SJCRH30 (cell line): ENCODE data around the gene EEF1AKMT1. TPM values are rescaled to one million over a fixed set of nuclear protein-coding genes. Genes with fewer than 3 reads are reported as not detected.

Experiments used
- DNase-seq, 2 experiments: peaks; one replicate each; pipeline ENCODE4 v3.0.0-alpha.2; 2015 to 2020
- H3K27ac ChIP-seq: fragments of 250-450 bp; sonication (Bioruptor Pico); 2 replicates; pipeline ENCODE4 v1.5.1; 2020; ENCODE audit warnings: mild to moderate bottlenecking, moderate library complexity
- H3K27me3 ChIP-seq: fragments of 250-450 bp; sonication (Bioruptor Pico); 2 replicates; pipeline ENCODE4 v1.5.1; 2020; ENCODE audit warnings: mild to moderate bottlenecking, moderate library complexity
- H3K36me3 ChIP-seq: fragments of 250-450 bp; sonication (Bioruptor Pico); 2 replicates; pipeline ENCODE4 v1.5.1; 2020; ENCODE audit warnings: mild to moderate bottlenecking, moderate library complexity
- H3K4me1 ChIP-seq: fragments of 250-450 bp; sonication (Bioruptor Pico); 2 replicates; pipeline ENCODE4 v1.5.1; 2020; ENCODE audit warnings: mild to moderate bottlenecking, moderate library complexity
- H3K4me3 ChIP-seq: fragments of 250-450 bp; sonication (Bioruptor Pico); 2 replicates; pipeline ENCODE4 v1.5.1; 2020; ENCODE audit warnings: mild to moderate bottlenecking, moderate library complexity
- H3K9me3 ChIP-seq: fragments of 250-450 bp; sonication (Bioruptor Pico); replicated peaks from 2 replicates; pipeline ENCODE4 v1.5.1; 2020; ENCODE audit warnings: mild to moderate bottlenecking, moderate library complexity
- total RNA-seq: library from RNA; depleted of rRNA; stranded (reverse); fragments of >200 nt; shearing (Covaris generic); gene quantifications from 2 replicates; pipeline ENCODE4 v1.2.3, GENCODE V29; 2014

EEF1AKMT1 gene
- total RNA-seq, 1 experiment from 2014 or later: 4.8 TPM

DNA sequence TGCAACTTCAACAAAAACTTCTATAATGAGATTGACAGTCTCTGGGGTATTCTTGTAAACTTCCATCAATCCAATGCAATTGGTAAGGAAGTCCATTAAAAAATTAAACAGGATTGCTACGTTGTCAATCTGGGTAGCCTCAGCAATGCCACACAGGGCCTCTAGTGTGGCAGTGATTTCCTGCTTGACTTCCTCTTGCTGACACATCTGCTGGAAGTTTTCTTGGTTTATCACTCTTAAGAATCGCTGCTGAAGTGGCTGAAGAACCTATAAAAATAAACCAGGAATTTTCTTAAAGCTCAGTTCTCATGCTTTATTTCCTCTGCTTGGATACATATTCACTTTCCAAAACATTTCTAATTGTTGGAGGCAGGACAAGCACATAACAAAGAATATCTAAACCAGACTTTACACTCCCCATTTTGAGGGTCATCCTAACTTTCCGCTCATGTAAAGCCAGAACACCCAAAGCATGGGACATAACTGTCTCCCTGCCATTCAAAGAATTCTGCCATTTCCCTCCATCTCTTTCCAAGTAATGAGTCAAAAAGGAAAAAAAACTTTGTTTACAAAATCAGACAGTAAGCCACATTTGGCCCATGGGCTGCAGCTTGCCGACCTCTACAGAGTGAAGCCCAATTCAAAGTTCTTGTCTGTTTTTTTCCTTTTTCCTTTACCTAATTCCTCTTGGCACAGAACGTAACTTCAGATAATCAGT is 23.2 kb upstream of the EEF1AKMT1 start:
- no peak overlapping the region for H3K27ac ChIP-seq
- H3K4me1 ChIP-seq: no peaks in the 10 kb centered on the region
- no peaks in the 10 kb centered on the region for H3K27me3 ChIP-seq
- peaks cover 64% of the 10 kb centered on the region for H3K36me3 ChIP-seq
- H3K9me3 ChIP-seq: no peaks in the 10 kb centered on the region
- H3K4me3 ChIP-seq: no peak overlapping the region
- no peak for DNase-seq

DNA sequence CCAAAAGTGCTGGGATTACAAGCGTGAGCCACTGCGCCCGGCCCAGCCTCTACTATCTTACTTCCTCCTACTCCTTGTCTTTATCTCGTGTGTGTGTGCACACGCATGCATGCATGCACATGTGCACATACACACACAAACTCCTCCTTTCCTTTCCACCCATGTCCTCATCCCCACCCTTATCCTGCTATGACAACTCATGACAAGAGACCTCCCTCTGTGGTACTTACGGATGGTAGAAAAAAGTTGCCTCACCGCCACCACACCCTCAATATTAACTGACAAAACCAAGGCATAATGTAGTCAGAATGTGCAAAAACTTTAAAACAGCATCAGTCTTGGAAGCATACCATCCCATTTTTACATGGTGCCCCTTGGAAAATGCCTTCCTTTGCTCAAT is 15.9 kb upstream of the EEF1AKMT1 start:
- Histone ChIP-seq H3K27ac (no peak overlapping the region), H3K9me3 (no peaks in the 10 kb centered on the region), H3K36me3 (peaks cover 49% of the 10 kb centered on the region), H3K27me3 (no peaks in the 10 kb centered on the region), H3K4me3 (no peak overlapping the region), H3K4me1 (no peaks in the 10 kb centered on the region)
- DNase-seq: no peak

DNA sequence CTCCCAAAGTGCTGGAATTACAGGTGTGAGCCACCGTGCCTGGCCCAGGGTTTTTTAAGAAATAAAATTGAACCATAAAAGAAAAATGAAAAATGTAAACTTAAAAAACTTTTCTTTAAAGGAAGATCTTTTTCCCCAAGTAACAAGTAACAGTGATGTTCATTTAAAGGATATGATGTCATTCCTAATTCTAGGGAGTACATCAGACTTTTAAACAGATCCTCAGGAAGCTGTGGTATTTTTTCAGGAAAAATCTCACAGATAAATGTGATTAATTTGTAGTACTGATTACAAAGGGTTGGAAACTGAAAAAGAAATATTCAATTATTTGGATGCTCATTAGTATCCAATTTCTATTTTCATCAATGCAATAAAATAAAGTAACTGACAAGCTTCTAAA is 14.6 kb upstream of the EEF1AKMT1 start:
- Histone ChIP-seq H3K9me3 (no peaks in the 10 kb centered on the region), H3K4me1 (no peaks in the 10 kb centered on the region), H3K36me3 (peaks cover 38% of the 10 kb centered on the region), H3K4me3 (no peak overlapping the region), H3K27me3 (no peaks in the 10 kb centered on the region), H3K27ac (no peak overlapping the region)
- no peak for DNase-seq

DNA sequence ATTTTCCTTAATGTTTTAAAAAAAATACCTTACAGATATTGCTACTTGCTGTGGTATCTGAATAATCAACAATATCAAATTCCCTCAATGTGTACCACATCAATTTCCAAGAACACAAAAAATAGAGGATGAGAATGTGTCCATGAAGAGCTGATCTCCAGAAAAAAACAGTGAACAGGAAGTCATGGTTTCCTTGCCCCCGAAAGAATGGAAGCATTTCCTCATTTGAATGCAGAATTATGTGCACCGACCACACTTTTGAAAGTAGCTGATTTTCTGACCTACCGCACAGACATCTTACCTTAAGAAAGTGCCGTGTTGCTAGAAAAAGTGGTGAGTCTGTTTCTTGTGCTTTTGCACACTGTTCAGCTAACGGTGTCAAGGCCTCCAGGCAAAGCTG is 13.4 kb upstream of the EEF1AKMT1 start:
- H3K36me3 ChIP-seq: peaks cover 35% of the 10 kb centered on the region
- H3K4me1 ChIP-seq: no peaks in the 10 kb centered on the region
- DNase-seq: no peak
- H3K27me3 ChIP-seq: no peaks in the 10 kb centered on the region
- H3K27ac ChIP-seq: no peak overlapping the region
- no peak overlapping the region for H3K4me3 ChIP-seq
- no peaks in the 10 kb centered on the region for H3K9me3 ChIP-seq

DNA sequence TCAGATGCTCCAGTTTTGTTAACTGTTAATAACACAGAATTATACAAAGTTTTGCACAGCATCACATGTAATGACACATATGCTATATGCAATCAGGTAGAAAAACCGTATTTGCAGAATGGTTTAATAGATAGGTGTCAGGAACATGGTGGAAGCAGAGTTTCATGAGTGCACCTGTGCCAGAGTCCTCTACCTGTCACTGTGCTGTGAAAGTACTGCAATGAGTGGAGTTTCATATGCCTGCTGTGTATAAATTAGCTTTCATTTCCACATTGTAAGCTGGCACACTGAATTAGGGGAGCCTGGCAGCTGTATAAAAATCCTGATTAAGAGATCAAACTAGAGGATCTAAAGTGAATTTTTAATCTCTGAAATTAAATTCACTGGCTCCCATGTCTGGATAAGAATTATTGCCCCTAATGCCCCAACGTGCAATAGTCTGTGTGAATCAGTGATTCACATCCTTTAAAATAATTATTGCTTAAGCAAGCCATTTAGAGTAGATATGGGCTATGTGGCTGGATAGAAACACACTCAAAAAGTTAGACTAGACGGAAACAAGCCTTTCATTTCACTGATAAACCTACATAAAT is 8.5 kb upstream of the EEF1AKMT1 start:
- H3K4me3 ChIP-seq: no peak overlapping the region
- peaks cover 16% of the 10 kb centered on the region for H3K36me3 ChIP-seq
- no peaks in the 10 kb centered on the region for H3K9me3 ChIP-seq
- no peak overlapping the region for H3K27ac ChIP-seq
- no peaks in the 10 kb centered on the region for H3K27me3 ChIP-seq
- H3K4me1 ChIP-seq: no peaks in the 10 kb centered on the region
- DNase-seq: no peak

DNA sequence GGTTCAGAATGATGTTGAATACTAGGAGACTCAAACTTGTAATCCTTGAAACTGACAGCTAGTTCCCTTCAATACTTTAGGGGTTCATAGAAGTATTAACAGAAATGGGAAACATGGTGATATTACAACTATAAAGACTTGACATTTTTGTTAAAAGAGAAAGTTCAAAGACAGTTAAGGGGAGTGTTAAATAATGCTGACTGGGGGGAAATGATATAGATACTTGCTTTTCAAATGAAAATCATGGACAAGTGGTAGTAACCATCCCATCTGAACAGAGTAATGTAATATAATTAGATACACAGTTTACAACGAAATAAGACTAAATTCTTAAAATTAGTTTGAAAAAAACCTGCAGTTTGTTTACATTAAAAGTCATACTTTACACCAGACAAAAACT is 6.6 kb upstream of the EEF1AKMT1 start:
- peaks cover 11% of the 10 kb centered on the region for H3K36me3 ChIP-seq
- no peaks in the 10 kb centered on the region for H3K4me1 ChIP-seq
- H3K27me3 ChIP-seq: no peaks in the 10 kb centered on the region
- H3K9me3 ChIP-seq: no peaks in the 10 kb centered on the region
- no peak overlapping the region for H3K27ac ChIP-seq
- DNase-seq: no peak
- no peak overlapping the region for H3K4me3 ChIP-seq

DNA sequence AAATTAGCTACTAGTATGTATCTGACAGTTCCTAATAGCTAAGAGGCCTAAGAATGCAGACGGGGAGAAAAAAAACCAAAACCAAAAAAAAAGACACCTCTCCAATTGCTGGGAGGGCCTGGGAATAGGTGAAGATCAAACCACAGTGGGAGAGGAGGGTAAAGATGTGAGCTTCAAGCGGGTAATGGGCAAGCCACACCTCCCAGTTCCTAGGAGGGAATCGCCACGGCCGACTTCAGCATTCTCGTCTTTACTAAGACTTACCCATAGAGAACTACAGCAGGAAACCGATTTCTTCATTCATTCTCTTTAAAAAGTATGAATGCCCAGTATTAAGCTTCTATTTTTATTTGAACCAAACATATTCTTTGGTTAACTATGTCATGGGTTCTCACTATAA is 5.6 kb upstream of the EEF1AKMT1 start:
- H3K9me3 ChIP-seq: no peaks in the 10 kb centered on the region
- no peak for DNase-seq

DNA sequence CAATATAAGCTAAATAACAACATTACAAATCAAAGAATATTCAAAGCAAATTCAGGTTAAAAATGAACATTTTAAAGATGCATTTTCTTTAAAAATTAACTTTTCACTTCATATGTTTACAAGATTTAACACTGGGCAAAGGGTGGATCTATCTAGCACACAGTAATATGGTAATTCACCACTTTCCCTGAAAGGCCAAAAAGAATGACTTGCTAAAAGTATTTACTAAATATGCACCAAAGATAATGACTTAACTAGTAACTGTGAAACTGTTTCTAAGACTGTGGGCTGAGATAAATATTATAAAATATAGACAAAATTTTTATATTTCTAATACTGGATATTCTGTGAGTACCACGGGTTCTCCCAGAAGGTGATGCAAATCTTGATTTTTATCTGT is 4.5 kb upstream of the EEF1AKMT1 start:
- Histone ChIP-seq H3K9me3 (no peaks in the 10 kb centered on the region), H3K27me3 (no peaks in the 10 kb centered on the region), H3K36me3 (peaks cover 11% of the 10 kb centered on the region), H3K4me3 (no peak overlapping the region), H3K4me1 (no peaks in the 10 kb centered on the region), H3K27ac (no peak overlapping the region)
- DNase-seq: no peak

More for the DNA sequence above, 5.6 kb upstream of the EEF1AKMT1 start:
- H3K4me3 ChIP-seq: no peak overlapping the region
- no peaks in the 10 kb centered on the region for H3K4me1 ChIP-seq
- no peaks in the 10 kb centered on the region for H3K27me3 ChIP-seq
- H3K36me3 ChIP-seq: peaks cover 11% of the 10 kb centered on the region
- H3K27ac ChIP-seq: no peak overlapping the region

DNA sequence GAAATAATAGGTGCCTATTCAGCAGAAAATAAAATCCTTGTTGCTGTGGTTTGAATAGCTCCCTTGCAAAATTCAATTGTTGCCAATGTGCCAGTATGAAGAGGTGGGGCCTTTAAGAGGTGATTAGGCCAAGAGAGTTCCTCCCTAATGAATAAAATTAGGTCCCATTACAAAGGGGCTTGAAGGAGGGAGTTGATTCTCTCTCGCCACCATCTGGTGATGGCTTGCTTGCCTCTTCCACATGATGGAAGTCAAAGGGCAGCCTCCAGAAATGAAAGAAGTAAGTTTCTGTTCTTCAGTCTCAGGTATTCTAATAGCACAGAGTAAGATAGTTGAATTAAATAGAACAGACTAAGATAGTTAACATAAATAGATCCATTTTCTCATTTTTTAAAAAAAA is 3.0 kb upstream of the EEF1AKMT1 start:
- H3K36me3 ChIP-seq: peaks cover 9% of the 10 kb centered on the region
- H3K4me3 ChIP-seq: no peak overlapping the region
- H3K9me3 ChIP-seq: no peaks in the 10 kb centered on the region
- H3K4me1 ChIP-seq: no peaks in the 10 kb centered on the region
- no peak overlapping the region for H3K27ac ChIP-seq
- no peak for DNase-seq
- no peaks in the 10 kb centered on the region for H3K27me3 ChIP-seq

DNA sequence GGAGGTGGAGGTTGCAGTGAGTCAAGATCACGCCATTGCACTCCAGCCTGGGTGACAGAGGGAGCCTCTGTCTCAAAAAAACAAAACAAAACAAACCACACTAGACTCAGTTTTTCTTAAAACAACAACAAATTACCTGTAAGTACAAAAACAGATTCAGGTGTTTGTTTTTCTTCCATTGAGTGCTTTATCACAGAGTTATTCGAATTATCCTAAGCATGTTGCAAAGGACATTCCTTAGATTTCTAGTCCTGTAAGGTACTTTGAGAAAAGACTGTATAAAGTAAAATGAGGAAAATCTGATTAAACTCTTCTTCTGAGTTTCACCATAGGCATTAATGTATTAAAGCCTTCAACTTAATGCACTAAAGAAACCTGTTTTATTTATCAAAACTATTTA is 2.2 kb upstream of the EEF1AKMT1 start:
- Histone ChIP-seq H3K9me3 (no peaks in the 10 kb centered on the region), H3K36me3 (peaks cover 6% of the 10 kb centered on the region), H3K4me1 (no peaks in the 10 kb centered on the region), H3K4me3 (no peak overlapping the region), H3K27me3 (no peaks in the 10 kb centered on the region), H3K27ac (no peak overlapping the region)
- no peak for DNase-seq

DNA sequence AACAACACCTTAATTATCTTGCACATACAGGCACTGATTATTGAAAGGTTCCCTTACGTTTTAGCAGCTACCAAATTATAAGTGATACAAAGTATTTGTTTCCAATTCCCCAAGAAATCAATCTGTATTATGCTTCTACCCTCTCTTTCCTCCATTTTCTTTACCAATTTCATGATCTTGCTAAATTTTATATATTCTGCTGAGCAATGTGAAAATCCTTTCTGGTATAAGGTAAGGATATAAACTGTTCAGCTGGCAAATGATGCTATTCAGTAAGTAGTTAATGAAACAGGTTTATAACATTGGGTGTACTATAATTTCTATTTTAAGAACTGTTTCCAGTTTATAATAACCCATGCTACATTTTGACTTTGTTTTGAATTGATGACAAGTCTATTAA is 985 bp upstream of the EEF1AKMT1 start:
- Histone ChIP-seq H3K4me1 (no peaks in the 10 kb centered on the region), H3K27ac (no peak overlapping the region), H3K4me3 (no peak overlapping the region), H3K36me3 (peaks cover 6% of the 10 kb centered on the region), H3K27me3 (no peaks in the 10 kb centered on the region), H3K9me3 (0 out of 2 replicates have a peak, but pooled peaks cover 2% of the 10 kb centered on the region)
- no peak for DNase-seq

DNA sequence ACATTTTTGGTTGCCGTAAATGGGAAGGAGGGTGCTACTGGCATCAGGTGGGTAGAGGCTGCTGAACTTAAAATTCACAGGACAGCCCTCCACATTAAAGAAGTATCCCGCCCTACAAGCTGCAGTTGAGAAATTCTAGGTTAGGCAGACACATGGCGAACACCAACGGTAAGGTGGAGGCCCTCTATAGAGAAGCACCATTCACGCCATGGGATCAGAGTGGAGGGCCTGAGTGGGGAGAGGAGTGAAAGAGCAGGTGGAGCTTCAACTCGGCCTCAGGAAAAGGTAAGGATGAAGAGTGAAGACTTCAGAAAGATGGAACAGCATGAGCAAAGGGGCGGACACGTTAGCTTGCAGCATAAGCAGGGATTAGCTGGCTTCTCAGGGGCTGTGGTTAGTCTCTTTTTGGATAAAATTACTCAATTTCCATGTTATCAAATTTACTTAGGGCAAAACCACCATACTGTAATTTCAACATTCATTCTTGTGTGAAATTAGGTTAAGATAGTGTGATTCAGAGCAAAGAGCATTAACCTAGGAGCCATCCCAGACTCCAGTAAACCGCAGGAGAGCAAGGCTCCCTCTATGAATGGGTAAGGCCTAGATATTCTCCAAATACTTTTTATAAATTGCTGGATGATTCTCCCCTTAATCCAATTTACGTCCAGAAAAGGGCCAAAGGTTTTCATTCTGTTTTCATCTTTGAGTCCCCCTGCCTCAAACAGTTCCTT is 1.2 kb downstream of the EEF1AKMT1 start:
- Histone ChIP-seq H3K4me1 (no peaks in the 10 kb centered on the region), H3K27ac (peak overlapping the region; percentile 87), H3K36me3 (peaks cover 6% of the 10 kb centered on the region), H3K27me3 (no peaks in the 10 kb centered on the region), H3K4me3 (peak overlapping the region; percentile 66), H3K9me3 (0 out of 2 replicates have a peak, but pooled peaks cover 2% of the 10 kb centered on the region)
- no peak for DNase-seq

DNA sequence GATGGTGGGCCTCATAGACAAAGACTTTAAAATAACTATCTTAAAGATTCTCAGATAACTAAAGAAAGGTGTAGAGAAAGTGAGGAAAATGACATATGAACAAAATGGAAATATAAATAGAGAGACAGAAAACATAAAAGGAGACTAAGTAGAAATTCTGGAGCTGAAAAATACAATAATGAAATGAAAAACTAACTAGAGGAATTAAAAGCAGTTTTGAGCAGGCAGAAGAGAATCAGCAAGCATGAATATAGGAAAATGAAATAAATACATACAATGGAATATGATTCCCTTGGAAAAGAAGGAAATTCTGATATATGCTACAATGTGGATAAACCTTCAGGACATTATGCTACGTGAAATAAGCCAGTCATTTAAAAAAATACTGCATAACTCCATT is 3.9 kb downstream of the EEF1AKMT1 start:
- no peak for DNase-seq
- 0 out of 2 replicates have a peak, but pooled peaks cover 2% of the 10 kb centered on the region for H3K9me3 ChIP-seq
- no peak overlapping the region for H3K4me3 ChIP-seq
- no peak overlapping the region for H3K27ac ChIP-seq
- no peaks in the 10 kb centered on the region for H3K36me3 ChIP-seq
- H3K27me3 ChIP-seq: no peaks in the 10 kb centered on the region
- H3K4me1 ChIP-seq: no peaks in the 10 kb centered on the region

DNA sequence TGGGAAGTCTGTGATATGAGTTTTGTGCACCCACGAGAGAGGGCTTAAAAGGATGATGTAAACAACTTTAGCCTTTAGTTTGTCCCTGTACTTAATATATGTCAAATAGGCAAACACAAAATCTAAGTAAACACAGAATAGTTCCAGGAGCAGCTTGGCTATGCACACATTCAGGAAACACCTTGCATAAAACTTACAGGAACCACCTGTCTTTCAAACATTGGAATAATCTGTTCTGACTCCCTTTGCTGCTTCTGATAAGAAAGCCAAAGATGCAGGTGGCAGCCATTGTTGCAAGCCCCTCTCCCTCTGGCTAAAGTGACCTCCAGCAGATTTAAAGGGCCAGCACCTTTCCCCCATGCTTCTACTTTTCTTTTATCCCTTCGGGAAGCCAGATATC is 4.7 kb downstream of the EEF1AKMT1 start:
- no peak for DNase-seq
- Histone ChIP-seq H3K4me1 (no peaks in the 10 kb centered on the region), H3K27me3 (no peaks in the 10 kb centered on the region), H3K36me3 (no peaks in the 10 kb centered on the region), H3K27ac (no peak overlapping the region), H3K4me3 (no peak overlapping the region), H3K9me3 (0 out of 2 replicates have a peak, but pooled peaks cover 2% of the 10 kb centered on the region)

DNA sequence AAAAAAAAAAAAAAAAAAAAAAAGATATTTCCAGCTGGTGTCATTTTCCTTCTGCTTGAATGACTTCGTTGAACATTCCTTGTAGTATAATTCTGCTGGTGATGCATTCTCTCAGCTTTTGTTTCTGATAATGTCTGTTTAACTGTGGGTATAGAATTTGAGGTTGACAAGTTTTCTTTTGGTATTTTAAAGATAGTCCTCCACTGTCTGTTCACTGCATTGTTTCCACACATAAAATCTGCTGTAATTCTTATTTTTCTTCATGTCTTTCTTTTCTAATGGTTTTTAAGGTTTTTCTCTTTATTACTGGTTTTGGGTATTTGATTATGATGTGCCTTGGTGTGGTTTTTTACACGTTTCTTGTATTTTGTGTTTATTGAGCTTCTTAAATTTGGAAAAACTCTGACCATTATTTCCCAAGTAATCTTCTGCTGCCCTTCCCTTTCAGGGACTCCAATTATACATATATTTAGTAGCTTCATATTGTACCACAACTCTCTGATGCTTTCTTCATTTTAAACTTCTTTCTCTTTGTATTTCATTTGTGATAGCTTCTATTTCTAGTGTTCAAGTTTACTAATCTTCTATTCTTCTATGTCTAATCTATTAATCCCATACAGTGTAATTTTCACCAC is 6.3 kb downstream of the EEF1AKMT1 start:
- Histone ChIP-seq H3K9me3 (0 out of 2 replicates have a peak, but pooled peaks cover 2% of the 10 kb centered on the region), H3K27me3 (no peaks in the 10 kb centered on the region), H3K36me3 (no peaks in the 10 kb centered on the region), H3K27ac (no peak overlapping the region), H3K4me3 (no peak overlapping the region), H3K4me1 (no peaks in the 10 kb centered on the region)
- no peak for DNase-seq
